ENCODE measurements around the gene CD22.

Gene CD22

GRCh38 chr19:35337984-35338296 is 9.0 kb downstream of the CD22 start:
- DNase-seq (ENCODE audit: low spot score in 2 of 2) (no peak), ATAC-seq (no peak)
- Mint-ChIP-seq H3K36me3 (peaks cover 17% of the 10 kb centered on the region), H3K4me1 (peaks cover 28% of the 10 kb centered on the region), H3K27ac (no peak overlapping the region), H3K4me3 (no peak overlapping the region), H3K9me3 (no peaks in the 10 kb centered on the region)

GRCh38 chr19:35340431-35340830 is 11.4 kb downstream of the CD22 start:
- peaks cover 17% of the 10 kb centered on the region for H3K36me3 Mint-ChIP-seq
- peak overlapping the region; percentile 32 for H3K27ac Mint-ChIP-seq
- H3K4me1 Mint-ChIP-seq: peaks cover 7% of the 10 kb centered on the region
- H3K9me3 Mint-ChIP-seq: no peaks in the 10 kb centered on the region
- no peak overlapping the region for H3K4me3 Mint-ChIP-seq
- ATAC-seq (no peak), DNase-seq (ENCODE audit: low spot score in 2 of 2) (no peak)

DNA sequence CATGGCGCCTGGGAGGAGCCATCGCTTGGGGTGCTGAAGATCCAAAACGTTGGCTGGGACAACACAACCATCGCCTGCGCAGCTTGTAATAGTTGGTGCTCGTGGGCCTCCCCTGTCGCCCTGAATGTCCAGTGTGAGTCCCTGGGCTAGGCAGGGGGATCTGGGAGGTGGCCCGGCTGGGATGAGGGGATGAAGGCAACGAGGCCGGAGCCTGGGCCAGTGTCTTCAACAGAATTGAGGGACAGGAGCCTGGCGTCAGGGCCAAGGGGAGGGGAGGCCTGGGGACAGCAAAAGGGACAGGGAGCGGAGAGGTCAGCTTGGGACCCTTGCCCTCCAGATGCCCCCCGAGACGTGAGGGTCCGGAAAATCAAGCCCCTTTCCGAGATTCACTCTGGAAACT is 12.0 kb downstream of the CD22 start:
- ATAC-seq: no peak
- Mint-ChIP-seq H3K27ac (peak overlapping the region; percentile 32), H3K4me1 (peaks cover 13% of the 10 kb centered on the region), H3K9me3 (no peaks in the 10 kb centered on the region), H3K36me3 (peaks cover 18% of the 10 kb centered on the region), H3K4me3 (no peak overlapping the region)
- no peak for DNase-seq (ENCODE audit: low spot score in 2 of 2)

DNA sequence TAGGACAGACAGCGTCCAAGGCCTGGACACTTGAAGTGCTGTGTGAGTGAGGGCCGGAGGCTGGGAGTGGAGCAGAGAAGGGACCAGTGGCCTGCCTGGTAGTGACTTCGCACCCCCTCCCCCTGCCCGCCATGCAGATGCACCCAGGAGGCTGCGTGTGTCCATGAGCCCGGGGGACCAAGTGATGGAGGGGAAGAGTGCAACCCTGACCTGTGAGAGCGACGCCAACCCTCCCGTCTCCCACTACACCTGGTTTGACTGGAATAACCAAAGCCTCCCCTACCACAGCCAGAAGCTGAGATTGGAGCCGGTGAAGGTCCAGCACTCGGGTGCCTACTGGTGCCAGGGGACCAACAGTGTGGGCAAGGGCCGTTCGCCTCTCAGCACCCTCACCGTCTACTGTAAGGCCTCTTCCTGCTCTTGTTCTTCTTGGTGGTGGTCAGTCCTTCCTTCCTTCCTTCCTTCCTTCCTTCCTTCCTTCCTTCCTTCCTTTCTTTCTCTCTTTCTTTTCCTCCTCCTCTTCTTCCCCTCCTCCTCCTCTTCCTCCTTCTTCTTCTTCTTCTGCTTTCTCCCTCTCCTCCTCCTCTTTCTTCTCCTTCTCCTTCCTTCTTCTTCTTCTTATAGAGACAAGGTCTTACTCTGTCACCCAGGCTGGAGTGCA is 12.7 kb downstream of the CD22 start:
- DNase-seq (ENCODE audit: low spot score in 2 of 2) (no peak), ATAC-seq (no peak)
- Mint-ChIP-seq H3K9me3 (no peaks in the 10 kb centered on the region), H3K4me3 (no peak overlapping the region), H3K4me1 (peaks cover 19% of the 10 kb centered on the region), H3K27ac (peak overlapping the region; percentile 53), H3K36me3 (peaks cover 24% of the 10 kb centered on the region)

- H3K27ac Mint-ChIP-seq: peak overlapping the region; percentile 53
- ATAC-seq (no peak), DNase-seq (ENCODE audit: low spot score in 2 of 2) (no peak)
- peaks cover 20% of the 10 kb centered on the region for H3K4me1 Mint-ChIP-seq
- H3K4me3 Mint-ChIP-seq: no peak overlapping the region
- no peaks in the 10 kb centered on the region for H3K9me3 Mint-ChIP-seq
- peaks cover 26% of the 10 kb centered on the region for H3K36me3 Mint-ChIP-seq
These were observed 13.4 kb downstream of the CD22 start for GRCh38 chr19:35342430-35342829.

DNA sequence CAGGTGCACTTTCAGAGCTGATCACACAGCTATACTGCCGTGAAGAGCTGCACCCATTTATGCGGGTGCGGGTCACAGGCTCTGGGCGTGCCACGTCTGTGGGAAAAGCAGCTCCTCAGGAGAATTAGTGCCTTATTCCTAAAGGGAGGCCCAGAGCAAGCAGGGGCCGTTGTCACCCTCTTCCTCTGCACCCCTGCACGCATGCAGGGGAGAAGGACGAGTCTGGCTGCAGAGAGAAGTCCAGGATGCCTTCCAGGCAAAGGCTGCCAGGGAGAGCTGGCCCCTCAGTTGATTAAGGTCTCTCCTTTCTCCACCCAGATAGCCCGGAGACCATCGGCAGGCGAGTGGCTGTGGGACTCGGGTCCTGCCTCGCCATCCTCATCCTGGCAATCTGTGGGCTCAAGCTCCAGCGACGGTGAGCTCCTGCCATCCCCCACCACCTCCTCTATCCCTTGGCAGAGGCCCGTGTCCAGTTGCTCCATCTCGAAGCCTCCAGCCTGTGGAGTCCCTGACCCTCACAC is 15.6 kb downstream of the CD22 start:
- Mint-ChIP-seq H3K4me3 (no peak overlapping the region), H3K9me3 (no peaks in the 10 kb centered on the region), H3K4me1 (peaks cover 34% of the 10 kb centered on the region), H3K36me3 (peaks cover 28% of the 10 kb centered on the region), H3K27ac (no peak overlapping the region)
- DNase-seq (ENCODE audit: low spot score in 2 of 2) (no peak), ATAC-seq (no peak)

DNA sequence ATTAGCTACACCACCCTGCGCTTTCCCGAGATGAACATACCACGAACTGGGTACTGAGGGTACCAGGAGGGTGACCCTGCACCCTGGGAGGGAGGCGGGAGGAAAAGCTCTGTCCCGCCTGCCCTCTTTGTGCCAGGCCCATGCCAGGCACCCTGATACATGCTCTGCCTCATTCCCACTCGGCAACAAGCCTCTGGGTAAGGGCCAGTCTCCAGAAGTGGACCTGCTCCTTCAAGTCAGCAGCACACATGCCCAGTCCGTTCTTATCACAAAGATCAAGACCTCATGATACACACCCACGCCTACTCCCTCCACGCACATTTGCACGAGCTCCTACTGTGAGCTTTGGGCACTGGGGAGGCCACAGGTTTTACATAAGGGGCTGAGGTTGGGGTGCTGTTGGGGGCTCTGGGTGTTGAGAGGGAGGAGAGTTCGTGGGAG is 16.7 kb downstream of the CD22 start:
- Mint-ChIP-seq H3K27ac (peak overlapping the region; percentile 94), H3K9me3 (no peaks in the 10 kb centered on the region), H3K36me3 (peaks cover 28% of the 10 kb centered on the region), H3K4me1 (peaks cover 37% of the 10 kb centered on the region), H3K4me3 (peak overlapping the region; percentile 72)
- DNase-seq (ENCODE audit: low spot score in 2 of 2) (no peak), ATAC-seq (no peak)

GRCh38 chr19:35346193-35347052 is 17.4 kb downstream of the CD22 start:
- Mint-ChIP-seq H3K9me3 (no peaks in the 10 kb centered on the region), H3K4me3 (peak overlapping the region; percentile 72), H3K4me1 (peaks cover 37% of the 10 kb centered on the region), H3K27ac (peak overlapping the region; percentile 94), H3K36me3 (peaks cover 28% of the 10 kb centered on the region)
- peak; percentile 66 for ATAC-seq
- DNase-seq (ENCODE audit: low spot score in 2 of 2): peak in 1 of 2 donors; percentile 71

DNA sequence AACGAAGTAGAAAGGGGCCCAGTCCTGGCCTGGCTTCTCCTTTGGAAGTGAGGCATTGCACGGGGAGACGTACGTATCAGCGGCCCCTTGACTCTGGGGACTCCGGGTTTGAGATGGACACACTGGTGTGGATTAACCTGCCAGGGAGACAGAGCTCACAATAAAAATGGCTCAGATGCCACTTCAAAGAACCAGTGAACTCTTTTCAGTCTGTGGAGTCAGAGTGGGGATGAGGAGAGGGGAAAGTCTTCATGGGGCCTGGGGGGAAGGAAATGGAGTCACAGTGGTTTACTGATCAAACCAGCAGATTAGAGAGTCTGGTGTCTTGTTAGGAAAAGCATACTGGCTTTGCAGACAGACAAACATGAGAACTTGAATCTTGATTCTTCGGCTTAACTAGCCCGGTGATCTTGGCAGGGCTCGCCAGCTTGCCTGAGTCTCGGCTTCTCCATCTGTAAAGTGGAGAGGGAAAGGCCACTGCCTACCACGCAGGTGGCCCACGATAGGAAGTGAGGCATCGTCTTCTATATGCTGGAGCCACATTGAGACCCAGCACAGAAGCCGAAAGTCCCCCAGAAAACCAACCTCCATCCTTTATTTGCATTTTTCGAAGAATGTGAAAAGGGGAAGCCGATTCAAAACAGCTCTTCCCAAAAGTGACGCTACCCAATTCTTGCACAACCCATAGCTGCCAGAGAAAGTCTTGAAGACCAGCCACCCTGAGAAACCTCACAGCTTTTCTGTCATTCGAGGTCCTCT is 18.4 kb downstream of the CD22 start, which contains the start of gene FFAR1:
Gene FFAR1, plus strand, starts transcription at position 732 of the 759 bp plus-strand sequence. CDS start 3,650 bp downstream, outside the sequence.
- peak in 1 of 2 donors; percentile 64 for DNase-seq (ENCODE audit: low spot score in 2 of 2)
- Mint-ChIP-seq H3K9me3 (no peaks in the 10 kb centered on the region), H3K27ac (peak within 1 kb of the TSS; percentile 94), H3K4me3 (peak within 1 kb of the TSS; percentile 72), H3K36me3 (peaks cover 25% of the 10 kb centered on the region), H3K4me1 (peaks cover 37% of the 10 kb centered on the region)
- peak; percentile 79 for ATAC-seq

DNA sequence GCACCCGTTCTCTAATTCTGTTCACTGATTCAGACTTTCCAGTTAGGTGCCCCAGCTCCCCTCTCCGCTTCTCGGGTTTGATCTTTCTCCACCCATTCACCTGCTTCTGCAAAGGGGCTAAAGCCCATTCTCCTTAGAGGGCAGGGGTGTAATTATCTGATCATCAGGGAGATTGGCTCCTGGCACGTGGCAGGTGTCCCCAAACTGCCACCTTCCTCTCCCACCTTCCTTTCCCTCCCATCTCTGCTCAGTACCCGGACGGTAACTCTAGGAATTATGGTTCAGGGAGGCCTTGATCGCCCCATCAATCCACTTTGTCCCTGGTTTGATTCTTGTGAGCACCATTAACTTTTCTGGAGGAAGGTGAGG is 18.9 kb downstream of the CD22 start:
- peak overlapping the region; percentile 72 for H3K4me3 Mint-ChIP-seq
- H3K9me3 Mint-ChIP-seq: no peaks in the 10 kb centered on the region
- H3K4me1 Mint-ChIP-seq: peaks cover 42% of the 10 kb centered on the region
- DNase-seq (ENCODE audit: low spot score in 2 of 2) (no peak), ATAC-seq (no peak)
- H3K36me3 Mint-ChIP-seq: peaks cover 21% of the 10 kb centered on the region
- H3K27ac Mint-ChIP-seq: peak overlapping the region; percentile 94

DNA sequence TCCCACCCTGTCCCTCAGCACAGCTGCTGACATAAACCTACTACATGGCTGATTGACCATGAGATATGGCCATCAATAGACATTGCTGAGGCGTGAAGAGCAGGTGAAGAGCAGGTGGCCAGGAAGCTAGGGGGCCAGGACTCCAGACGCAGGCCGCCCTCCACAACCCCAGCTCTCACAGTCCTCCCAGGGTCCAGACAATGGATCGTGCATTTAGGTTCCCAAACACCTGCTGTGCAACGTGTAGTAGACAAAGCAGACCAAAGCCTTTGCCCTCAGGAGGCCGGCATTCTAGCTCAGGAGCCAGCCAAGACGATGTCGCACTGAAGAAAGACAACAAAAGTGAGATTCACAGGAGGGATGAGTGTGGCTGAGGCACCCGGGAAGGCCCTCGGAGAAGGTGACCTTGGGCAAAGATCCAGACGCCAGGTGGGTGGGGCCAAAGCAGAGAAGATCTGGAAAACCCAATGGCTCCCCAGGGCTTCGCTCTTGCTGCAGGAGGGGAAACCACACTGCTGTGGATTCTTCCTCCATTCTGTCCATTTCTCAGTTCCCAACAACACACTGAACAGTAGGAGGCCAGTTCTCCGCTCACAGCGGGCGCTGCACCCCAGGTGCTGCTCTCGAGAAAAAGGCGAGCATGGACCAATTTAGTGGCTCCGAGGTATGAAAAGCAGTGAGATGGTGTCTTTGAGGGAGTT is 20.1 kb downstream of the CD22 start:
- H3K27ac Mint-ChIP-seq: peak overlapping the region; percentile 16
- peaks cover 44% of the 10 kb centered on the region for H3K4me1 Mint-ChIP-seq
- H3K9me3 Mint-ChIP-seq: no peaks in the 10 kb centered on the region
- peaks cover 21% of the 10 kb centered on the region for H3K36me3 Mint-ChIP-seq
- H3K4me3 Mint-ChIP-seq: no peak overlapping the region
- DNase-seq (ENCODE audit: low spot score in 2 of 2) (no peak), ATAC-seq (no peak)

GRCh38 chr19:35349614-35350521 is 20.9 kb downstream of the CD22 start:
- Mint-ChIP-seq H3K27ac (peak overlapping the region; percentile 16), H3K4me3 (no peak overlapping the region), H3K9me3 (no peaks in the 10 kb centered on the region), H3K4me1 (peaks cover 44% of the 10 kb centered on the region), H3K36me3 (peaks cover 21% of the 10 kb centered on the region)
- DNase-seq (ENCODE audit: low spot score in 2 of 2) (no peak), ATAC-seq (no peak)

DNA sequence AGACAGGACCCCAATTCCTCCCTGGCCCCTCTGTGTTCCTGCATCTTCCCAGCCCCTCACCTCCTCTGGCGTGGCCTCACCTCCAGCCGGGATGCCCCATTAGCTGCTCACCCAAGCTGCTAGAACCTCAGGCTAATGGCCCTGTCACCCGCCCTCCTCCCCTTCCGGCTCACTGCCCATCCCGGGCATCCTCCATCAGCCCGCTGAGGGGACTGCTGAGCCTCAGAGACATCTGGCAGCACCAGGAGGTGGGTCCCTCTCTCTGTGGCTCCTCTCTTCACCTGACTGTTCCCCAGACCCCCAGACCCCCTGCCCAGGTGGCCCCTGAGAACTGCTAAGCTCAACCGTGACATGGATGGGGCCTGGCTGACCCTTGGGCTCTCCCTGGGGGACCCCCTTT is 21.6 kb downstream of the CD22 start:
- no peak for DNase-seq (ENCODE audit: low spot score in 2 of 2)
- Mint-ChIP-seq H3K9me3 (no peaks in the 10 kb centered on the region), H3K4me3 (no peak overlapping the region), H3K4me1 (peaks cover 47% of the 10 kb centered on the region), H3K27ac (peak overlapping the region; percentile 60), H3K36me3 (peaks cover 21% of the 10 kb centered on the region)
- no peak for ATAC-seq
